KMS-11 (cell line): ENCODE results near the gene CENPP.

Experiments used
- H2AFZ ChIP-seq: fragments of 200-600 bp; sonication (generic); 2 replicates; pipeline ENCODE4 v1.6.1; 2016; ENCODE audit warnings: antibody characterized with exemption, mixed run types, low read depth
- H3K27ac ChIP-seq: fragments of 200-600 bp; sonication (generic); 2 replicates; pipeline ENCODE4 v1.6.1; 2016; ENCODE audit warnings: mild to moderate bottlenecking, mixed run types
- H3K27me3 ChIP-seq: fragments of 200-600 bp; sonication (generic); 2 replicates; pipeline ENCODE4 v1.6.1; 2017; ENCODE audit warnings: mild to moderate bottlenecking, low read depth, mixed run types, moderate library complexity; ENCODE audit not compliant: insufficient read depth
- H3K36me3 ChIP-seq: fragments of 200-600 bp; sonication (generic); 2 replicates; pipeline ENCODE4 v1.6.1; 2017; ENCODE audit warnings: mild to moderate bottlenecking, mixed run types; ENCODE audit not compliant: insufficient read depth
- H3K4me1 ChIP-seq: fragments of 200-600 bp; sonication (generic); 2 replicates; pipeline ENCODE4 v1.6.1; 2016; ENCODE audit warnings: mild to moderate bottlenecking, low read depth, mixed run types; ENCODE audit not compliant: poor library complexity, severe bottlenecking
- H3K4me2 ChIP-seq: fragments of 200-600 bp; sonication (generic); 2 replicates; pipeline ENCODE4 v1.7.0; 2016; ENCODE audit warnings: mild to moderate bottlenecking, mixed run types
- H3K4me3 ChIP-seq: fragments of 200-600 bp; sonication (generic); IDR thresholded peaks from 2 replicates; pipeline ENCODE4 v1.6.1; 2017; ENCODE audit warnings: low read depth, low read length, mixed read lengths; ENCODE audit not compliant: insufficient read depth
- H3K79me2 ChIP-seq: fragments of 200-600 bp; sonication (generic); 2 replicates; pipeline ENCODE4 v1.6.1; 2016; ENCODE audit warnings: low read depth, mixed run types; ENCODE audit not compliant: insufficient read depth
- H3K9ac ChIP-seq: fragments of 200-600 bp; sonication (generic); 2 replicates; pipeline ENCODE4 v1.6.1; 2016; ENCODE audit warnings: mild to moderate bottlenecking, mixed run types
- H4K20me1 ChIP-seq: fragments of 200-600 bp; sonication (generic); 2 replicates; pipeline ENCODE4 v1.6.1; 2016; ENCODE audit warnings: mild to moderate bottlenecking, mixed run types; ENCODE audit not compliant: insufficient read depth
- TF ChIP-seq, protein P1 (sequence below): fragments of 200-600 bp; sonication (generic); conservative IDR thresholded peaks from 2 replicates; pipeline ENCODE4 v1.6.1; 2017; ENCODE audit warnings: low read depth, mild to moderate bottlenecking, antibody characterized with exemption, low read length, moderate library complexity, mixed read lengths

The CENPP gene

DNA sequence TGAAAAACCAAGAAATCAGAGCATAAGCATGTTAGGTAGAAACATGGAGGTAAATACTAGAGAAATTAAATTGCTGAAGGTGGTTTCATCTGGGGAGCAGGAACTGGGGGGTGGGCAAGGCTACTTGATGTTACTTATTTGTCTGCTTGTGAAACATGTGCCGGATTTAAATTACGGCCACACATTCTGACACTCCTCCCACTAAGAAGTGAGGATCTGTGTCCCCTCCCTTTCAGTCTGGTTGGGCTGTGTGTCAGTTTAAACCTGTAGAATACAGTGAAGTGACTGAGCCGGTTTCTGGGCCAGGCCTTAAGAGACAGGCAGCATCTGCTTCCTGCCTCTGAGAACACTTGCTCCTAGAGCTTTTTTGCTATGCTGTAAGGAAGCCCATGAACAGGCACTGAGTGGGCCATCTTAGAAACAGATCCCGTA is 29.9 kb upstream of the CENPP start:
- TF ChIP-seq, protein P1, sequence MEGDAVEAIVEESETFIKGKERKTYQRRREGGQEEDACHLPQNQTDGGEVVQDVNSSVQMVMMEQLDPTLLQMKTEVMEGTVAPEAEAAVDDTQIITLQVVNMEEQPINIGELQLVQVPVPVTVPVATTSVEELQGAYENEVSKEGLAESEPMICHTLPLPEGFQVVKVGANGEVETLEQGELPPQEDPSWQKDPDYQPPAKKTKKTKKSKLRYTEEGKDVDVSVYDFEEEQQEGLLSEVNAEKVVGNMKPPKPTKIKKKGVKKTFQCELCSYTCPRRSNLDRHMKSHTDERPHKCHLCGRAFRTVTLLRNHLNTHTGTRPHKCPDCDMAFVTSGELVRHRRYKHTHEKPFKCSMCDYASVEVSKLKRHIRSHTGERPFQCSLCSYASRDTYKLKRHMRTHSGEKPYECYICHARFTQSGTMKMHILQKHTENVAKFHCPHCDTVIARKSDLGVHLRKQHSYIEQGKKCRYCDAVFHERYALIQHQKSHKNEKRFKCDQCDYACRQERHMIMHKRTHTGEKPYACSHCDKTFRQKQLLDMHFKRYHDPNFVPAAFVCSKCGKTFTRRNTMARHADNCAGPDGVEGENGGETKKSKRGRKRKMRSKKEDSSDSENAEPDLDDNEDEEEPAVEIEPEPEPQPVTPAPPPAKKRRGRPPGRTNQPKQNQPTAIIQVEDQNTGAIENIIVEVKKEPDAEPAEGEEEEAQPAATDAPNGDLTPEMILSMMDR = no peak
- no peak overlapping the region for H2AFZ ChIP-seq
- no peak overlapping the region for H3K27ac ChIP-seq
- no peak overlapping the region for H3K9ac ChIP-seq
- no peak overlapping the region for H3K4me2 ChIP-seq
- peaks cover 51% of the 10 kb centered on the region for H3K4me1 ChIP-seq
- H3K36me3 ChIP-seq = peaks cover 17% of the 10 kb centered on the region; the same call in 1 of the 2 replicates
- no peaks in the 10 kb centered on the region for H4K20me1 ChIP-seq
- H3K79me2 ChIP-seq = peaks cover 41% of the 10 kb centered on the region
- no peak overlapping the region for H3K4me3 ChIP-seq
- no peaks in the 10 kb centered on the region for H3K27me3 ChIP-seq

DNA sequence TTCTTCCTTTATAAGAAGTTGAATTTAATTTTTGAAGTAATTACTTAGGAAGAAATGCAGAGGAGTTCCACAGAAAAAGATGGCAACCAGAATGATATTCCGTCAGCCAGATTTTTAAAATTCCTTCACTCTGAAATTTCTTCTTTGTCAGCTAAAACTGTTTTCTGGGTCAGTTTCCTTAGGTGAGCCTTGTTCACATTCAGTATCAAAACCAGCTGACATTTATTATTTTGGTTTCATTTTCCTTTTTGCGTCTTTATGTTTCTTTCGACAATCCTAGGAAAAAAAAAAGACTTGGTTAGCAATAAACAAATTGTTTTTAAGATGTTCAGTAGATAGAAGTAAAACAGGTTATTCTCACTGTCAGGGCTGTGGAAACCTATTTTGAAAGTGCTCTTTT is 28.1 kb upstream of the CENPP start:
- no peak overlapping the region for H3K4me3 ChIP-seq
- H2AFZ ChIP-seq = no peak overlapping the region
- H3K4me2 ChIP-seq = peak overlapping the region; percentile 43; the same call in 1 of the 2 replicates
- peaks cover 36% of the 10 kb centered on the region for H3K4me1 ChIP-seq
- H3K27me3 ChIP-seq = no peaks in the 10 kb centered on the region
- H3K27ac ChIP-seq = peak overlapping the region; percentile 26; the same call in 1 of the 2 replicates
- no peaks in the 10 kb centered on the region for H4K20me1 ChIP-seq
- peaks cover 19% of the 10 kb centered on the region; the same call in 1 of the 2 replicates for H3K36me3 ChIP-seq
- no peak overlapping the region for H3K9ac ChIP-seq
- H3K79me2 ChIP-seq = peaks cover 24% of the 10 kb centered on the region
- TF ChIP-seq, protein P1 = no peak

DNA sequence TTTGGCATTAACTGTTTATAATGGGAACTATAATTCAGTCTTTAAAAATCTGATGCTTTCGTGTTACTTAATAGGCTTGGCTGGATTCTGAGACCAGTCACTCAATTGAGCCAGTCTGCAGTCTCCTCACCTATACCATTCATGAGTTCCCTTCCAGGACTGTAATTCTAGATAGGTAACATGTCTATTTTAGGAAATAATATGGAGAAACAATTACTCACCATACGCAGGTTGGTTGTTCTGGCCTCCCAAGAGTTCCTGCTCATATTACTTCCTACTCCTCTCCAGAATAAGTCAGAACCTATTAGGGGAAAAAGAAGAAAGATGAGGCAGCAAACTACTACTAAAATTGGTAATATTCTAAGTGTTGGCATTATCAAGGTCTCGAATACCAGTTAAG is 27.7 kb upstream of the CENPP start:
- Histone ChIP-seq H3K27me3 (no peaks in the 10 kb centered on the region), H3K79me2 (peaks cover 20% of the 10 kb centered on the region), H3K4me3 (no peak overlapping the region), H3K4me1 (peaks cover 36% of the 10 kb centered on the region), H3K4me2 (peak overlapping the region; percentile 43; the same call in 1 of the 2 replicates), H4K20me1 (no peaks in the 10 kb centered on the region), H3K36me3 (peaks cover 20% of the 10 kb centered on the region; the same call in 1 of the 2 replicates), H3K27ac (peak overlapping the region; percentile 26; the same call in 1 of the 2 replicates), H2AFZ (no peak overlapping the region), H3K9ac (no peak overlapping the region)
- TF ChIP-seq, protein P1 = no peak

DNA sequence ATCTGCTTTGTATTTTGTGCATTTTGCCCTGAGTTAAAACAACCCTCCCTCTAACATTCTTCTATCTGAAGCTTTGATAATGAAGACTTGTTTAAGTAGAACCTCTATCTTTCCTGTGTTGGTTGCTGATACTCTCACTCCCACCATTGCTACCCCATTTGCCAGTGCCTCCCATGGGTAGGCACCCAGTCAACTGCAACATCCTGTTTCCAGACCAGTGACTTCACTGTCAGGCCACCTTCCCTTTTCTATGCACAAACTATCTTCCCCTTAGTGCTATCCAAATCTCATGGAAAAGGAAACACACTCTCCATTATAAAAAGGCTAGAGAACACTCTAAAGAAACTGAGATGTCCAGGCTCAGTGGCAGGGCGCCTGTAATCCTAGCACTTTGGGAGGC is 26.6 kb upstream of the CENPP start:
- Histone ChIP-seq H3K27ac (no peak overlapping the region), H4K20me1 (no peaks in the 10 kb centered on the region), H3K36me3 (peaks cover 20% of the 10 kb centered on the region; the same call in 1 of the 2 replicates), H3K27me3 (no peaks in the 10 kb centered on the region), H2AFZ (no peak overlapping the region), H3K4me2 (no peak overlapping the region), H3K79me2 (peaks cover 12% of the 10 kb centered on the region), H3K4me3 (no peak overlapping the region), H3K4me1 (peaks cover 36% of the 10 kb centered on the region), H3K9ac (no peak overlapping the region)
- TF ChIP-seq, protein P1 = no peak
